IPS-18c (cell line): Measurements from ENCODE around the gene PRRC1.

Experiments
- H3K4me3 ChIP-seq: 2 replicates; pipeline ENCODE4 v1.7.0; 2013; ENCODE audit warnings: low read depth, mild to moderate bottlenecking, low read length, moderate library complexity; ENCODE audit not compliant: insufficient read depth
- H3K9me3 ChIP-seq: one replicate; pipeline ENCODE4 v1.6.1; 2013; ENCODE audit warnings: mild to moderate bottlenecking, low read length, moderate library complexity; ENCODE audit not compliant: control insufficient read depth, insufficient read depth

PRRC1 gene

DNA sequence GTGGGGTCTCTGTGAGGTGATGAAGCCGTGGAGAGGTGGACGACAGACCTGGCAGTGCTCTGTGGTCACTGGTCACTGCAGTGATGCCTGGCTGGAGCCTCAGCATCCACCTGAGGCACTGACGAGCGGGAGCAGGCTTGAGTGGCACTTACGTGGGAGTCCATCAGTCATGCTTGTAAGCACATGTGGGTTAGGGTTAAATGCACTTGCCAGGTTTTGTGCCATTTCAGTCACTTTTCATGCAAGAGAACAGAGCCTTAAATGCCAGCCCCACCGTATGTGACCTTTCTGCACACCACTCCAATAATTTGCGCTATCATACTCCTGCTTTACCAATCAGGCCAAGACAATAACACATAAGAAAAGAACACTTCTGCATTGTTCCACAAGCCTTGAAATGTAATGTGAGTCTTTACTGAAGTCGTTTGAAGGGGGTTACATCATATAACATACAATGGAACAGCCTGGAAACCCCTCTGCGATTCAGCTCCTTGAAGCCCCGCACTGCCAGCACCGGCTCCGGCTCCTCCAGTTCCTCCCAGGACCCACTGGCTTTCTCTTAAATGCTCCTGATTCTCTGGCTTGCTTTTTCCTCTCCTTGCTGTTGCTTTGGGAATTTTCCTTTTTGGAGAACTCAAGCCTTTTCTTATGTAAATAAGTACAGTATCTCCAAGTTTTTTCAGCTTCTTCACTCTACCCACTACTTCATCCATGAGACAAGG, 72.0 kb downstream of the PRRC1 start:
- no peaks in the 10 kb centered on the region for H3K9me3 ChIP-seq
- H3K4me3 ChIP-seq = no peak overlapping the region

DNA sequence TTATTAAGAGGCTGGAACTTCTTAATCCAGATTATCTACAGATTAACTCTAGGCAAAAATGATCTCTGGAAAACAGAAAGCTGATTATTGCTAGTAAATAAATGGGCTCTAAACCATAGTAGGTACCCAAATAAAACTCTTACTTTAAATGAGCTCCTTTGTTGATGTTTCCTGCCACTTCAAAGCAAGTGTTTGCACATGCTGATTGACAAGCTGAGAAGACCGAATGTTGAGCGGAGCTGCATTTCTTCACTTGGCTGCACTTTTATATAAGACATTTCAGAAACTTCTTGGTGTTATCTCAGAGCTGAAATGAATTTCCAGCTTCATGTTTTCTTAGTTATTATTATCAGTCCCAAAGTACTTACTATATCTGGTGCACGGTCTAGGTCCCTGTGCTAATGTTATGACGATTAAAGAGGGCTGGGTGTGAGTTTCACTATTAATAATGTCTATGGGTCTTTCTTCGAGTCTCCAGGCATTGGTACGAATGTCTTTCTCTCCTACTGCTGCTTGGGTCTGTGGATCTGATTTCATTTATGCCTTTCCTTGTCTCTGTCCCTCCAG, 72.8 kb downstream of the PRRC1 start:
- no peaks in the 10 kb centered on the region for H3K9me3 ChIP-seq
- H3K4me3 ChIP-seq = no peak overlapping the region

DNA sequence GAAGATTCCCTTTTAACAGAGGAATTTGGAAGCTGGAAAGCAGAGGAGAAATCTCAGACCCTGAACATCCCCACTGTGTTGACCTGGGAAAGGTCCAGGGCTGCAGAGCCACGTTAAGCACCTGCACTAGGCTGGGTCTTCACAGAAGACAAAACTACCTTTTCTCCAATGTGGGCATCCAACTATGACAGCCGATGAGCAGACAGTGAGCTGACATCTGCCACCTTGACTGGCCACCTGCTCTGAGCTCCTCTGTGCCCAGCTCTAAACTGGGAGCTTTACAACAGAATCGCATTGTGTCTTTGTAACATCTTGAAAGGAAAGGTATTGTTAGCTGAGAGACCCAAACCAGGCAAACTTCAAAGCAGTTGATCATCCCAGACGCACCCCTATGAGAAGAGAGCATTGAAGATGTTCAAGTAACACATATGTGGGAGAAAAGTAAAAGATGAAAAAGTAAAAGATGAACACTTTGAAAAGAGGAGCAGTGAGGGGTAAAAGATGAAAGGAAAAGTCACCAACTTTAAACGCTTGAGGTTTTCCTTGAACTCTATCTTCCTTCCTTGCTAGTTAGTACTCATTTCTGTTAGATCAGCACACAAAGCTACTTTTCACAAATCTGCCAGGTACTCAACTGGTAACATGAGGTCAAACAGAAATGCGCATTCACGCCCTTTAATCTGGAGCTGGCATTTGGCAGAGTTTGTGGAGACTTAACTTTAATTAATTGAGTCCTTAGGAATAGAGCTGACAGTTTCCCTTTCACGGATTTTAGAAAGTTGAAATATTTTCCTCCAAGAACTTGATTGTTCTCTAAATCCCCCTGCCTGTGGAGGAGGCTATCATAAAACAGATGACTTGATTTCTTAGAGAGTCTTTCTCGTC, 78.3 kb downstream of the PRRC1 start:
- Histone ChIP-seq H3K9me3 (no peaks in the 10 kb centered on the region), H3K4me3 (no peak overlapping the region)

GRCh38 chr5:127596501-127596900, 79.1 kb downstream of the PRRC1 start:
- H3K9me3 ChIP-seq = no peaks in the 10 kb centered on the region
- no peak overlapping the region for H3K4me3 ChIP-seq

- no peak overlapping the region for H3K4me3 ChIP-seq
Observed at GRCh38 chr5:127599320-127599719, 81.9 kb downstream of the PRRC1 start.

GRCh38 chr5:127599847-127600246, 82.4 kb downstream of the PRRC1 start:
- Histone ChIP-seq H3K9me3 (no peaks in the 10 kb centered on the region), H3K4me3 (no peak overlapping the region)

More at GRCh38 chr5:127599320-127599719, 81.9 kb downstream of the PRRC1 start:
- H3K9me3 ChIP-seq = no peaks in the 10 kb centered on the region

GRCh38 chr5:127601111-127601510, 83.7 kb downstream of the PRRC1 start:
- Histone ChIP-seq H3K4me3 (no peak overlapping the region), H3K9me3 (no peaks in the 10 kb centered on the region)

- no peak overlapping the region for H3K4me3 ChIP-seq
Observed at GRCh38 chr5:127601601-127602000, 84.2 kb downstream of the PRRC1 start.

DNA sequence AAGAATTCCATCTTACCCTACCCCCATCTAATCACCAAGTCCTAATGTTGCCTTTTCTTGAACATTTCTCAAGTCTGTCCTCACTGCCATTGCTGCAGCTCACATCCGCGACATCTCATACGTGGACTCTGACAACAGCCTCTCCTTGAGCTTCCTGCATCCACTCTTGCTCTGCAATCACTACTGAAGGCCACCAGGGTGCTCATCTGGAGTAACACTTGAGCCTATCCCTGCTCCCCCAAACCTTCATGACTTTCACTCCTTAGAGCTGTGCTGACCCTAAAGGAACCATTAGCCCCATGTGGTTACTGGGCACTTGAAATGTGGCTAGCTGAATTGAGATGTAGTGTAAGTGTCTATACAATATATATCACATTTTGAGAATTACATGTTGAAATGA, 85.0 kb downstream of the PRRC1 start:
- H3K9me3 ChIP-seq = no peaks in the 10 kb centered on the region
- no peak overlapping the region for H3K4me3 ChIP-seq

More at GRCh38 chr5:127601601-127602000, 84.2 kb downstream of the PRRC1 start:
- no peaks in the 10 kb centered on the region for H3K9me3 ChIP-seq

GRCh38 chr5:127602896-127603844, 85.7 kb downstream of the PRRC1 start:
- no peak overlapping the region for H3K4me3 ChIP-seq
- H3K9me3 ChIP-seq = no peaks in the 10 kb centered on the region
